Retinal pigment epithelial cell (primary cell): ENCODE results near the gene DSCAML1.

ENCODE experiments used
- DNase-seq: peaks from one replicate; pipeline ENCODE4 v3.0.0-alpha.2; 2010; ENCODE audit warnings: low read depth
- H3K4me3 ChIP-seq: 2 replicates; pipeline ENCODE4 v1.5.1; 2011; ENCODE audit warnings: mild to moderate bottlenecking, low read length, control low read depth, moderate library complexity
- TF ChIP-seq, protein P1 (sequence below): conservative IDR thresholded peaks from 2 replicates; pipeline ENCODE4 v1.5.1; 2011; ENCODE audit warnings: low read depth, low read length, control low read depth, inconsistent platforms

DSCAML1 gene

DNA sequence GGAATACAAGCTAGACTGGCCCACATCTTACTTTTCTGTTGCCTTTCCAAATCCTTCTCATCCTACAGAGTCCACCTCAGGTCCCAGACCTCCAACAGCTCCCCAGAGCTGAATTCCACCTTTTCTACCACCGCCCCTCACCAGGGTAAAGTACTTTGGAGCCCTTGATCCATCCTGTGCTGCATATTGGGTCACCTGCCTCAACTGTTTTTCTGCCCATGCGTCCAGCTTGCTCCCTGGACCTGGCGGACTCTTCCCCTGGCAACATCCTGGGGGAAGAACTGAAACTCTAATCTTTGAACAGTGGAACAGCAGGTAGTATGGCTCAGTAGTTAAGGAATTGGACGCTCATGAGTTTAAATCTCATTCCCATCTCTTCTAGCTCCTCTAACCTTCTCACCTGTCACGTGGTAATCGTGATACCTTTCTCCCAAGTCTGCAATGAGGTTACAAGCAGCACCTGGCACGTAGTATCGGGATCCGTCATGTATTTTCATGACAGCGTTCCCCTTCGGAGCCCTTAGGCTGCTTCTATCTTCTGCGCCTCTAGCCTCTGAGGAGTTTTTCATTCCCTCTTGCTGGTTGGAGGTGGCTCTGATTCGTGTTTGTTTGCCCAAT is 371.2 kb downstream of the DSCAML1 start:
- no peak for DNase-seq
- no peak overlapping the region for H3K4me3 ChIP-seq
- TF ChIP-seq, protein P1, sequence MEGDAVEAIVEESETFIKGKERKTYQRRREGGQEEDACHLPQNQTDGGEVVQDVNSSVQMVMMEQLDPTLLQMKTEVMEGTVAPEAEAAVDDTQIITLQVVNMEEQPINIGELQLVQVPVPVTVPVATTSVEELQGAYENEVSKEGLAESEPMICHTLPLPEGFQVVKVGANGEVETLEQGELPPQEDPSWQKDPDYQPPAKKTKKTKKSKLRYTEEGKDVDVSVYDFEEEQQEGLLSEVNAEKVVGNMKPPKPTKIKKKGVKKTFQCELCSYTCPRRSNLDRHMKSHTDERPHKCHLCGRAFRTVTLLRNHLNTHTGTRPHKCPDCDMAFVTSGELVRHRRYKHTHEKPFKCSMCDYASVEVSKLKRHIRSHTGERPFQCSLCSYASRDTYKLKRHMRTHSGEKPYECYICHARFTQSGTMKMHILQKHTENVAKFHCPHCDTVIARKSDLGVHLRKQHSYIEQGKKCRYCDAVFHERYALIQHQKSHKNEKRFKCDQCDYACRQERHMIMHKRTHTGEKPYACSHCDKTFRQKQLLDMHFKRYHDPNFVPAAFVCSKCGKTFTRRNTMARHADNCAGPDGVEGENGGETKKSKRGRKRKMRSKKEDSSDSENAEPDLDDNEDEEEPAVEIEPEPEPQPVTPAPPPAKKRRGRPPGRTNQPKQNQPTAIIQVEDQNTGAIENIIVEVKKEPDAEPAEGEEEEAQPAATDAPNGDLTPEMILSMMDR: no peak

DNA sequence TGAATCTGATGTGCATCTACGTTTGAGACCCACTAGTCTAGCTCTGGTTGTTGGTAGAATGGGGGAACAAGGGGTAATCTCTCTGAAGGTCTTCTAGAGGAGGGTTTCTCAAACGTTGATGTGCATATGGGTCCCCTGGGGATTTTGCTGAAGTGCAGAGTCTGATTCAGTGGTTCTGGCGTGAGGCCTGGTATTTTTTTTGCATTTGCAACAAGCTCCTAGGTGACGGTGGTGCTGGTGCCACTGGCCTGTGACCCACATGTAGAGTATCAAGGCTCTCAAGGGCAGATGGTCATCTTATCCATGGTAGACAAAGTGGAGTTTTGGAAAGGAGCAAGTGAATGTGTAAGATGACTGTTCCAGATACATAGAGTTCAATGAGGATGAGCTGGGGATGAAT is 372.2 kb downstream of the DSCAML1 start:
- DNase-seq: no peak
- H3K4me3 ChIP-seq: no peak overlapping the region
- TF ChIP-seq, protein P1: no peak

GRCh38 chr11:117423046-117423575 is 373.9 kb downstream of the DSCAML1 start:
- TF ChIP-seq, protein P1: no peak
- H3K4me3 ChIP-seq: no peak overlapping the region
- DNase-seq: no peak

DNA sequence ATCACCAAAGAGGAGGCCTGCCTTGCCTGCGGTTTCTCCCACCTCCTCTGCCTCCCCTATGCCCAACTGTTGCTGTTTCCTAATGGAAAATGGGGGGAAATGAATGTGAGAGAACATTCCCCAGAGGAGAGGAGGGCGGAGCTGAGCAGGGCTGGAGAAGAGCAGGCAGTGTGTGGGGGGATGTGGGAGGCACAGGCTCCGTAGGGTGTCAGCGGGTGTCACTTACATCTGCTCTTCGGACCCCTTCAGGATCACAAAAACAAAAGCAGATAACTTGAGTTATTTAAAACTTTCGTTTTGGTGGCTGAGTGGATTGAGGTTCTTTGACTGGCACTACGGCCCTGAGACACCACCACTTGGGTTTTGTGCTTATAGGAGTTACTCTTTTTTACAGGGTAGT is 375.5 kb downstream of the DSCAML1 start:
- TF ChIP-seq, protein P1: no peak
- no peak overlapping the region for H3K4me3 ChIP-seq
- DNase-seq: no peak

DNA sequence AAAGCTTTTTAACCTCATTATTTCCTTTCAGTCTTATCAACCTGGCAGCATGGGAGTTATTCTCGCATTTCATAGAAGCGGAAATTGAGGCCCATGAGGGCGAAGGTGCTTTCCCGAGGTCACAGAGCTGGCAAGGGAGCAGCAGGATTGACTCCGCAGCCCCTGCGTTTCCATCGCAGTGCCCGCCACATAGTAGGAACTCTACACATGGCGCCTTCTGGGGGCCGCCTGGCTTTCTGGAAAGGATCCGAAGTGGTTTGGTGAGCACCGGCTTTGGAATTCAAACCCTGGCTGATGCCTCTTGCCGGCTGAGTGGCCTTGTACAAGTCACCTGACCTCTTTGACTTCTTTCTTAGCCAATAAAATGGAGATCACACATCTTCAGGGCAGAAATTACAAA is 376.0 kb downstream of the DSCAML1 start:
- TF ChIP-seq, protein P1: no peak
- DNase-seq: no peak
- H3K4me3 ChIP-seq: no peak overlapping the region

- H3K4me3 ChIP-seq: no peak overlapping the region
- TF ChIP-seq, protein P1: no peak
- DNase-seq: no peak
Measured at GRCh38 chr11:117420598-117420997, 376.4 kb downstream of the DSCAML1 start.

GRCh38 chr11:117420143-117420485 is 376.9 kb downstream of the DSCAML1 start:
- TF ChIP-seq, protein P1: no peak
- no peak overlapping the region for H3K4me3 ChIP-seq
- no peak for DNase-seq
